GM19035 (cell line): Measurements from ENCODE around the gene TCEA2.

Source experiments
- ATAC-seq: cut with Tn5 transposase; IDR thresholded peaks from one replicate; pipeline ENCODE4 v1.9.1; 2021; ENCODE audit not compliant: unreplicated experiment

TCEA2 gene

DNA sequence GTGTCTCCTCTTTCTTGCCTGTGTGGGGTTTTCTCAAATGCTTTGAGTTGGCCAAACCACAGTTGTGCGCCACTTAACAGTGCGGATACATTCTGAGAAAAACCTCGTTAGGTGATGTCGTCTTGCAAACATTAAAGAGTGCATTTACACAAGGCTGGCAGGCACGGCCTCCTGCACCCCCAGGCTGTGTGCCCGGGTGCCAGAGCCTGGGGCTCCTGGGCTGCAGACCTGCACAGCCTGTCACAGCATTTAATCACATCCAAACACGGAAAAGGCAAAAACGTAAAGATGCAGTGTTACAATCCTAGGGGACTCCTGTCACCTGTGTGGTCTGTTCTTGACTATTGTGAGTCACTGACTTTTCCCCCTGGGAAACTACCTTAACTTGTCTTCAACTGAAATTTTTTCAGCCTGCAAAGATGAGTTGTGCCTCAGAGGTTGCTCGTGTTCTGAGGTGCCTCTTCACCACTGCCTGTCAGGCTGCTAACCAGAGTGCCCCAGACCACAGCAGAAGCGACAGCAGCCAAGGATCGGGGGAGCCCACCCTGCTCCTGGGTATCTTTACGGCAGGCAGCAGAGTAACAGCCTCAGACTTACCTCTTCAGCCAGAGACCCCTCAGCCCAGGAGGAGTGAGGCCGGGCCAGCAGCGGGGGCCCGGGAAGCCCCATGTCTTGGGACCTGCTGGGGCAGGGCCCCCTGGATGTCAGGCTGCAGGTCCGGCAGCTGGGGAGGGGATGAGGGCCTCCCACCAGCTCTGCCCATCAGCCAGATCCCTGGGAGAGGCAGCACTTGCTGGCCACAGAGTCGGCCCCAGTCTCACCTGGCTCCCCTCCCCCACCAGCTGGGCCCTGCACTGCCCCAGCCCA lies 27.7 kb upstream of the TCEA2 start:
- ATAC-seq, result no peak

DNA sequence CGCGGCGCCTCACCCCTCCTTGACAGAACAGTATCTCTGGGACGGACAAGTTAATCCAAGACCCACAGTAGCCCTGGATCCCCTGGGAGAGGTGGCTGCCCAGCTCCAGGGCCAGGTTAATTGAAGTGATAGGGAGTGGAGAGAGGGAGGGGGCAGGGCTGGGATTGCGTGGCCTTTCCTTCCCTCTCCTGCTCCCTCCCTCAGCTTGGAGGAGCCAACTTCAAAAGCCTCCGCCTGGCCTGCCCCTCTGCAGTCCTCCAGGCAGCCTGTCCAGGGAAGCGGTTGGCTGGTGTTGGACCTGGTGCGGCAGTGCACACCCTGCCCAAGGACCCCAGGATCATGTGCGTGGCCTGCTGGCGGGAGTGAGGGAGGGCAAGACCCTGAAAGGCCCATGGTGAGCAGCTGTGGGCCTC lies 27.1 kb upstream of the TCEA2 start, which contains the start of gene C20orf204:
Gene C20orf204 (plus strand): TSS at position 250 of the 413 bp plus-strand sequence. CDS start 142 bp downstream, at position 392.
- no peak for ATAC-seq

DNA sequence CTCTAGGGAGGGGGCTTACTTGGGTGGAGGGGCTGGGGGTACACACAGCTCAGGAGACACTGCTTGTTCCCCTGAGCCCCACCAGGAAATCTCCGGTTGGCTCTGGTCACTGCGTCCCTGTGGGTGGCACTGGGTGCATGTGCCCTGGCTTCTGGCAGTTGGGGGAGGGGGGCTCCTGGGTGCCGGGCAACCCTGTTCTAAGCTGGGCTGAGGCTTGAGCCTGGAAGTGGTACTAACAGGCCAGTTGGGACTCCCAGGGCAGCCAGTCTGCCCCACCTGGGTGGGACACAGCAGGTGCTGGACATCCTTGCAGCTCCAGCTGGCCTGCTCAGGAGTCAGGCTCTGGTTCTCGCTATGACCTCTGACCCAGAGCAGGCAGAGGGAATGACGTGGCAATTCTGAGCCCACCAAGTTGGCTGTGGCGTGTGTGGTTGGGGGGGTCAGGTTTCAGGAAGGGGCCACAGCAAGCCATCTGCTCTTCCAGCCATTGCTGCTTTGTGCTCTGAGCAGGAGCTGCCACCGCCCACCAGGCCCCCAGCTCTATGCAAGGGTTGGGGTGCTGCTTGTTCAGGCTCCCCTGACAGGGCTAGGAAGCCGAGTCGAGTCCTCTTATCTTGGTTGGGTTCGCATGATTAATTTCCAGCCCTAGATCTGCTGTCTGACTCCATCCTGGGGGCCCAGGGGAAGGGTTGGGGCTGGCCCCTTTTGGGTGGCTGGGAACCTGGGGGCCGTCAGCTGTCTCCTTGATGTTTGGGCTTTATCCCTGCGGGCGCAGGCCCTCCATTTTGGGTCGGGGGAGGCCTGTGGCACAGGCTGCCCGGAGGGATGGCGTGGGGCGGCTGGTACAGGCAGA lies 26.4 kb upstream of the TCEA2 start:
- ATAC-seq, result no peak

DNA sequence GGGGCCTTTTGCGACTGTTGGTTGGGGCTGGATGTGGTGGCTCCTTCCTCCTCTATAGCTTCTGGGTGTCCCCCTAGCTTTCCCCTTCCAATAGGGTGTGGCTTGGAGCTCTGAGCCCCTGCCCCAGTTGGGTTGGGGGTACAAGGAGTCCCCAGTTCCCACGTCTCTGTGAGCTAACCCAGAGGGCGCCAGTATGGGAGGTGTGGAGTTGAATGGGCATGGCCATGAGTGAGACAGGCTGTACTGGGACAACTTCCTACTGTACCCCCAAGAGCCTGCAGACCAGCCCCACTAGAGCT lies 25.9 kb upstream of the TCEA2 start:
- no peak for ATAC-seq

DNA sequence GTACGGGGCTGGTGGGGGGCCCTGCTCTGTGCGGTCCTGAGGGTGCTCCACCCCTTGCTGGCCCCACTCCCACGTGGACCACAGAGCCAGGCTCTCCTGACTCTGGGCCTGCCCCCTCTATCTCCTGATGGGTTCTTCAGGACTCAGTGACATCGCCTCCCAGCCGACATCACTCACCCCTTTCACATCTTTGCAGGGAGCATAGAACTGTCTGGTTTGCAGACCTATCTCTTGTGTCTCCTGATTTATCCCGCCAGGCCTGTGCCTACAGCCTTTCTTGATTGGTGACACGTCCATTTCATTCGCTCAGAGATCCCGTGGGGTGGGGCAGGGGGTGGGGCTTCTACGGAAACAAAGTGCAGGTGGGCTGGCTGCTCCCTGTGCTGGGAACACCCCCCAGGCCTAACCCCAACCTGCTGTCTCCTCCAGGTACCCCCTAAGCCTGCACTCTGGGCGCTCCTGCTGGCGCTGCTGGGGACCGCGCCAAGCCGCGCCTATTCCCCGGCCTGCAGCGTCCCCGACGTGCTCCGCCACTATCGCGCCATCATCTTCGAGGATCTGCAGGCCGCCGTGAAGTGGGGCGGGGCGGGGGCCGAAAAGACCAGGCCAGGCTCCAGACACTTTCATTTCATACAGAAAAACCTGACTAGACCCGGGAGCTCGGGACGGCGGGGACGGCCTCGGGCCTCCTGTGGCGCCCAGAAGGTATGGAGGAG lies 25.3 kb upstream of the TCEA2 start:
- ATAC-seq, result no peak

DNA sequence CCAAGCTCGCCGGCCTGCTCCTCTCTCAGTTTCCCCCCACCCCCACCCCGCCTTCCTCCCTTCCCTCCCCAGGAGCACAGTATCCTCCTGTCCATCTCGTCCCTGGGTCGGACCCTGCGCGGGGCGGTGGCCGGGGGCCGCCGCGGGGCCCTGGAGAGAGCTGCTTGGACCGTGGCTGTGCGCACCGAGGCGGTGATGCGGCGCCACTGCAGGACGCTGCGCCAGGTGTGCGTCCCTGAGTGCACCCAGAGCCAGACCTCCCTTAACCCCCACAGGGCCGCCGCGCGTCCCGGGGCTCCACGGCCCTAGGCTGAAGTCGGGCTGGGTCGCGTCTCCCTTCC lies 24.8 kb upstream of the TCEA2 start:
- ATAC-seq, result peak; percentile 15

DNA sequence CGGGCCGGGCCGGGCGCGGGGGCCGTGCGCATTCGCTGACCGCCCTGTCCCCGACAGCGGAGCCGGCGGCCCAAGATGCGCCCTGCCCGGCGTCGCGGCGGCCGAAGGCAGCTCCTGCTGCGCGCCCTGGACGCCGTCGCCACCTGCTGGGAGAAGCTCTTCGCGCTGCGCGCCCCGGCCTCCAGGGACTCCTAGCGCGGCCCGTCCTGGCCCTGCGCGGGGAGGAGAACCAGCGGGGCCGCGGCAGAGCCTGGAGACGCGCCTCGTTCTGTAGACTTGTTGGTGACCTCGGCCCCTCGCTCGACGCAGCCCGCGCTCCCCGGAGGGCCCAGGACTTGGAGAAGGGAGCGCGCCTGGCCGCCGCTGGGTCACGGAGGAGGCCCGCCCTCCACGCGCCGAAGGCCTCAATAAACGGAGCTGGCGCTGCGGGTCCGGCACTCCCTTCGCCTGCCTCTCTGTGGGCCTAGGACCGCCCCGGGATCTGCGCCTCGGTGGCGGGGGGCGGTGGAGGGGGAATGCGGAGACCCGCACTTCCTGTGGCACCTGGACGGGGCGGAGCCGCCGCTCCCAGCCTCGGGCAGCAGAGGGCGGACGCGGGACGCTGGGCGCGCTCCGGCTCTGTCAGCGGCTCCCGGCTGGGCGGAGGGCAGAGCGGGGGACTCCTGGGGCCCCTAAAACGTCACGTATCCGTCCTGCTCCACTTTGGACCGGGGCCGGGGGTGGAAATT lies 24.3 kb upstream of the TCEA2 start:
- peak; percentile 63 for ATAC-seq

DNA sequence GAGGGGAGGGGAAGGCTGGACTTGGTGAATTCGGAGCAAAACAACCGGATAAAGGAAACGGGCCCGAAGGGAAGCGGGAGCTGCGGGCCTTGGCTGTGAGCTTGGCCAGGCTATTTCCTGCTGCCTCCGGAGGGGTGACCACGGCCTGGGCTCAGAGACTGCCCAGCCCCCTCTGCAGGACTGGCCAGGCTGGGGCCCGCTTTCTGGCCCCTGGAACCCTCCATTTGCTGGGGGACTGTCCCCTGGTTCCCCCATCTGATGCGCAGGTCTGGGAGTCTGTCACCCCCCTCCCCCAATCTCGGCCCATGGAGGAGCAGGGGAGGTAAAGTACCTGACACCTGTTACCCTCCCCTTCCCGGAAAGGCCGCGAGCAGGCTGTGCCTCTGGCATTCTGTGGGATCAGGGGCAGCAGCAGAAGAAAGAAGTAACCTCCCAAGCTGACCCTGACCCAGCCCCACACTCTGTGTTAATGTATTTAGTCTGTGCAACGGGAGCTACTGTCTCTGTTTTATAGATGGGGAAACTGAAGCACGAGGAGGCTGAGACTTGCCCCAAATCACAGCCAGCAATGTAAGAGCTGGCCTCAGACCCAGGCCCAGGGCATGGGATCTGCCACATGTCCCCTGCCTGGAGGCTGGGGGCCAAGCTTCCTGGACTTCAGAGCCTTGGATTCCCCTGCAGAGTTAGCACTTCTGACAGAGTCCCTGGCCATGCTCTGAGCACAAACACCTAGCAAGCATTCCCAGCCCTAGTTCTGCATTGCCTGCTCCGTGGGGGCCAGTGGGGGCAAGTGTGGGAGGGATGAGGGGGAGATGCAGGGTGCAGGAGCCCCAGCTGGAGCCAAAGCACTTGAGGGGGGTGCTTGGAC lies 23.5 kb upstream of the TCEA2 start:
- ATAC-seq, result no peak

DNA sequence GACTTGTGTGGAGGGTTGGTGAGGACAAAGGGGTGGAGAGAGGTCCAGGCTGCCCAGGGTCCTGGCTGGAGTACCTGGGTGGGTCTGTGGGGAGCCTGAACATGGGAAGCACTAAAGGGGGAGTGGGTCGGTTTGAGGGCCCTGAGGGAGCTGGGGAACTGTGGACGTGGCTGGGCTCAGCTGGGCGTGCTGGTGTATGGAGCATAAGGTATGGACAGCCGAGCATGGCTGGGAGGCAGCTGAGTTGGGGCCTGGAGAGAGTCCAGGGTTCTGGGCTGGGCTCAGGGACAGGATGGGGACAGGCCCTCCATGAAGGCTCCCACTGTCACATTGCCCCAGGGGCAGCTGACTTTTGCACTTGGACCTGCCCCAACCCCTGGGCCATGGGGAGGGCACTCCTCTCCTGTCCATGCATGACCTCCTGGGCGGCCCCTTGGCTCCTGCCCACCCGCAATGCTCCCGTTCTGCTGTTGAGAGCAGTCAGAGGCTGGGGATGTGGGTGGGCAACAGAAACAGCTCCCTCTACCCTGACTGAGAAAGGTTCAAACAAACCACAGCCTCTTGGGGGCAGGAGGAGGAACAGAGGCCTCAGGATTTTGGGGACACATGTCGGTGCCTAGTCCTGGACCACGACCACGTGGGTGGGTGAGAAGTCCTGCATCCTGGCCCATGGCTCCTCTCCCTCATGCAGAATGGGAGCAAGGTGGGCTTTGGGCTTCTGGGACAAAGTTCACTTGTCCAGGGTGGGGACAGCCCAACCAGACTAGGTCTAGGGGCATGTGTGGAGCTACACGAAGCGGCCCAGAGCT lies 22.6 kb upstream of the TCEA2 start:
- ATAC-seq, result no peak

DNA sequence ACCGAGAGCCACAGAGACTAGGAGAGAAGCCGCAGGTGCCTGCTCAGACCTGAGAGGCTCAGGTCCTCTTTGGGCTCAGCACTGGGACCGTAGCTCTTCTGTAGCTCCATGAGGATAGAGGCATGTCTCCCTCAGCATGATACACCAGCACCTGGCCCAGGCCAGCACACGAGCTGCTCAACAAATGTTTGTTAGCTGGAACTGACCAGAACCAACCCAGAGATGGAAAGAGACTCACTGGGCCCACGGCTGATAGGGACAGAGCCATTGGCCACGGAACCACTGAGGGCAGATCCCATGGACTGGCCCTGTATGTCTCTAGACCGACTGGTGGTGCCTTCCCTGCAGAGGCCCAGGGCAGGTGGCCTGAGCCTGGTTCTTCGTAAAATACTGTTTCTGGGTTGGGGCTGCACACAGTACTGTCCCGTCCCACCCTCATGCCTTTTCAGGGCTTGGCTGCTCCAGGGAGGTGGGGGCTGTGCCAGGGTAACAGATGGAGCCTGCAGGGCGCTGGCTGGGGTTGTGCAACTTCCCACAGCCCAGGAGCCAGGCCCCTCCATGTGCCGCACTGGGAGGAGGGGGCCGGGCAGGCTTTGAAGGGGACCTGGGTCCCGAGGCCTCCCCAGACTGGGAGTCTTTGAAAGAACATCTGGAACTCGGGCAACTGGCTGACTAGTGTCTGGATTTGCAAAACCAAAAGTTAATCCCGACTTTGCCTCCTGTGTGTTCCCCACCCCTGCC lies 21.8 kb upstream of the TCEA2 start:
- ATAC-seq, result no peak

DNA sequence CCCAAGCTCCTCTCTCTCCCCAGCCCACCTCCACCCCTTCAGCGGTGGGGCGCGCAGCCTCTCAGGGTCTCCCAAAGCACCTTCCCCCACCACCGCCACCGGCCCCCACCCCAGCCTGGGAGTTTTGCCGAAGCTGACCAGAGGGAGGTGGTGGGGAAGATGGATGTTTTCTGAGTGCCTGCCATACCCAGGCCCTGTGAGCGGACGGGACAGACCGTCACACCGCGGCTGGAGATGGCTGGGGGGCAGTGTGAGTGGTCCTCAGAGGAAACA lies 21.3 kb upstream of the TCEA2 start:
- ATAC-seq, result no peak

DNA sequence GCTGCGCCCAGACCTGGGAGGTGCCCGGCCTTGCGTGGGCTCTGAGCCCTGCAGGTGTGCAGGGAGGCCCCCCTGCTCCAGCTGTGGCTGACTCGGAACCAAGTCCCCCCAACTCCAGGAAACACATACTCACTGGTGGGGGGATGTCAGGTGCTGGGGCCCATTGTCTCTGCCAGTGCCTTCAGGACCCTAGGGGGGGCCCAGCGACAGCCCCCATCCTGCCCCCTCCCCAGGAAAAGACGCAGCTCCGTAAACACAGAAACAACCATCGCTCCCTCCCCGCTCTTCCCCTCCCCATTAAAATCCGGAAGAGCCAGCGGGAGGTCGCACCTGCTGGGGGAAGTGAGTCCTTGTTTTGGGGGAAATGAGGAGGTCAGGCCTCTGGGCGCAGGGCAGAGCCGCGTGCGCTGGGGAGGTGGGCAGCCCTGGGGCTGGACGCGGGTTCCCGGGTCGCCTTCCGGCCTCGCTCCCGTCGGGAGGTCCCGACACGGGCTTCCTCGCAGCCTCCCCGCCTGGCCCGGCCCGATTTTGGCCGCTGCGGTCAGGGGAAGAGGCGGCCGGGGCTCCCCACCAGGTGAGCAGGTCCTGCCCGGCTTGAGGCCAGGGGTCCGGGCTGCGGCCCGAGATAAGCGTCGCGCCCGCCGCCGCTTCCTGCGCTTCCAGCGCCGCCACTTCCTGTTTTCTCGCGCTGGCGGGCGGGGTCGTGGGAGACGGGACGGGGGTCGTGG lies 20.8 kb upstream of the TCEA2 start:
- ATAC-seq, result no peak

DNA sequence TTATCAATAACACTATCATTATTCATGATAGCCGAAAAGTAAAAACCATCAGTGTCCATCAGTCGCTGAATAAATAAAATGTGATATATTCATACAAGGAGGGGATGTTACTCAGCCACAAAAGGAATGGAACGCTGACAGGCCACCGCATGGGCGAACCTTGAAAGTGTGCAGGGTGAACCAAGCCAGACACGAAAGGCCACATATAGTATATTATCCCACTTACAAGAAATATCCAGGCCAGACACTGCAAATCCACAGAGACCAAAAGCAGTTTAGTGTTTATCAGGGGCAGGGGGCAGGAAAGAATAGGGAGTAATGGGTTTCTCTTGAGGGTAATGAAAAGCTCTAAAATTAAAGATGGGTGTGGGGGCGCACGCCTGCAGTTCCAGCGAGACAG lies 19.2 kb upstream of the TCEA2 start:
- no peak for ATAC-seq

DNA sequence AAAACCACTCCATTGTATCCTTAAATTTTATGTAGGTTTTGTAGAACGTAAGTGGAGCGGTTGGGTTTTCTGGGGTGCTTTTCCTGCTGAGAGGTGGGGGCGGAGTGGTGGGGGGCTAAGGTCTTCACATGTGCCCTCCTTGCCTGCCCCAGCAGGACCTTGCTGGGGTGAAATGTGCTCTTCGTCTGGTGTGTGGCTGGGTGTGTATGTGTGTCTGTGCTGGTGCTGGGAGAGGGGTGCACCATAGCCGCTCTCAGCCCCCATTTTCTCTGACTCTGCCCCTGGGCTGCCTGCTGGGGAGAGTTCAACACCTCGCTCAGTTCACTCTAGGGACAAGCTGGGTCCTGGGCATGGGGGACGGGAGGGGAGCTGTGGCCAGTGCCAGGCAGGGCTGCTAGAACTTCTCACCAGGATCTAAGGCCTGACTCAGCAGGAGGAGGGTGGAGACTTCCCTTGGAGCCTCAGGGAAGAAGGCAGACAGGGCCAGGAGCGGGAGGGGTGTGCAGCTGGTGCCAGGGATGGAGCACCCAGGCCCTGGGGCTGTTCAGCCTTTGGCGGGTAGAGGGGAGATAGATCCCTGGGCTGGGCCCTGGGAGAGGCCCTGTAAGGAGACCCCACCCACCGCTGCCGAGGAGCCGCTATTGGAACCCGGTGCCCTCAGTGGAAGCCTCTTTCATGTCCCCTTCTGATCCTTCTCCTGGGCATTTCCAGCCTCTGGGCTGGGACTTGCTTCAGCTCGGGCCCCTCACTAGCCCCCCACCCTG lies 18.3 kb upstream of the TCEA2 start:
- no peak for ATAC-seq

DNA sequence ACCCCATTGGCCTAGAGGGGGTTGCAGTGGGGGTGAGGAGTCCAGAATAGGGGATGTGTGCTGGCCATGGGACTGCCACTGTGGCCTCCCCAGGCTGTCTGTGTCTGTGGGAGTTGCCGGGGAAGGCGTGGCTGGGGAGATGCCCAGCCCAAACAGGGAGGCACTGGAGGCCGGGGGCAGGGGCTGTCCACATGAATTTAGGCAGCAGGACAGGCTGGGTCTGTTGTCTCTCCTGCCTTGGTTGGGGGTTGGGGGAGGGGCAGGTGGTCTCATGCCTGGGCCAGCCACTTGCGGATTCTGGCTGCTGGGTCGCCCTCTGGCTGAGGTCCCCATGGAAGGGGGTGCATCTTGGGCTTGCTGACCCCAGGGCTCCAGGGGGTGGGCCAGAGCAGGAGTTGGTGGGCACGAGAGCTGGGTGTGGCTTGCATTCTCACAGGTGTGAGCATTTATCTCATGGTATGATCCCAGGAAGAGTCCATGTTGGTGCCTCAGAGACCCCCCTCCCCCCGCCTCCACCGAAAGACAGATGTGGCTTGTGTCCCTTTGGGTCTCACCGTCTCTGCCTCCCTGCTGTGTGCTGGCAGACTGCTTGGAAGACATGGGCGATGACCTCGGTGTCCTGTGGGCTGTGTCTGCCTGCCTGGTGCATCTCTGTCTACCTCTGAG lies 17.5 kb upstream of the TCEA2 start:
- ATAC-seq, result no peak

DNA sequence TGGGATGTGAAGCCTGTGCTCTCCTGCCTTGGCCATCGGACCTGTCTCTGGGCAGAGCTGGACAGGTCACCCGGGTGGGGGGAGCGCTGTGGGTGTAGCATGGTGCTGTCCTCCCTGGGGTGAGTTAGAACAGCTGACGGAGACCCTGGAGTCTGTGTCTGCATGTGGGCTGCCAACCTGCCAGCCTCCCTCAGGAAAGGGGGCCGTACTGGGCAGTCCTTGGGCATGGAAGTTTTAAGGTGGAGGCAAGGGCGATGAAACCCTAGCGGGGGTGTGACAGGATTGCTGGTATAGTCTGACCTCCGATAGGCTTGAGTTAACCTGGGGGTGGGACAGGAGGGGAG lies 16.0 kb upstream of the TCEA2 start:
- no peak for ATAC-seq

DNA sequence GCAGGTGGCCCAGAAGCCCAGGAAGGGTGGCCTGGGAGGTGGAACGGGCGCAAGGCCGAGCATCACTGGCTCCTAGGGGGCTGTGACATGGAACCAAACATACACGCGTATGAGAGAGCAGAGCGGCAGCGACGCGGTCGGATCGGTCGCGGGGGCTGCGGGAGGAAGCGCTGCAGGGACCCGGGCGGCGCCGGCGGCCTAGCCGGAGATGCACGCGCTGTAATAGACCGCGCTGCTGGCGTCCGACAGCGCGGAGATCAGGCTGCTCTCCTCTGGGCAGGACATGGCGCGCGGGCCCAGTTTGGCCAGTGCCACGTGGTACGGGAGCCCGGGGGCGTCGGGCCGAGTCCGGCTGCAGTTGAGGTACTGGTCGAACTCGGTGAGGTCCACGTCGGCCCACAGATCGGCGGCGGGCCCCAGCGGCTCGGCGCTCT lies 15.0 kb upstream of the TCEA2 start:
- ATAC-seq, result no peak
